Measurements from ENCODE around the gene MYH15. TPM values are rescaled to one million over a fixed set of nuclear protein-coding genes. Genes with fewer than 3 reads are reported as not detected.

MYH15 gene
- total RNA-seq, 4 donors from 2014 or later, result 0.08 to 0.11 (median 0.10) TPM; not detected in 1

- intact Hi-C loops (cut with DNase I), result no loop called here
- WGBS, 2 donors, result 60 to 66% methylated on average over 3 of the region's 3 CpGs
- no peaks in the 10 kb centered on the region for H3K27me3 ChIP-seq
- TF ChIP-seq, protein P1, sequence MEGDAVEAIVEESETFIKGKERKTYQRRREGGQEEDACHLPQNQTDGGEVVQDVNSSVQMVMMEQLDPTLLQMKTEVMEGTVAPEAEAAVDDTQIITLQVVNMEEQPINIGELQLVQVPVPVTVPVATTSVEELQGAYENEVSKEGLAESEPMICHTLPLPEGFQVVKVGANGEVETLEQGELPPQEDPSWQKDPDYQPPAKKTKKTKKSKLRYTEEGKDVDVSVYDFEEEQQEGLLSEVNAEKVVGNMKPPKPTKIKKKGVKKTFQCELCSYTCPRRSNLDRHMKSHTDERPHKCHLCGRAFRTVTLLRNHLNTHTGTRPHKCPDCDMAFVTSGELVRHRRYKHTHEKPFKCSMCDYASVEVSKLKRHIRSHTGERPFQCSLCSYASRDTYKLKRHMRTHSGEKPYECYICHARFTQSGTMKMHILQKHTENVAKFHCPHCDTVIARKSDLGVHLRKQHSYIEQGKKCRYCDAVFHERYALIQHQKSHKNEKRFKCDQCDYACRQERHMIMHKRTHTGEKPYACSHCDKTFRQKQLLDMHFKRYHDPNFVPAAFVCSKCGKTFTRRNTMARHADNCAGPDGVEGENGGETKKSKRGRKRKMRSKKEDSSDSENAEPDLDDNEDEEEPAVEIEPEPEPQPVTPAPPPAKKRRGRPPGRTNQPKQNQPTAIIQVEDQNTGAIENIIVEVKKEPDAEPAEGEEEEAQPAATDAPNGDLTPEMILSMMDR (IDR thresholded peaks at IDR 0.05), result no peak
- no peak for TF ChIP-seq POLR2A (IDR thresholded peaks at IDR 0.05)
- H3K27ac ChIP-seq, result no peak overlapping the region
- no peak for DNase-seq
- no peaks in the 10 kb centered on the region for H3K36me3 ChIP-seq
- H3K4me1 ChIP-seq, result no peaks in the 10 kb centered on the region
- no peaks in the 10 kb centered on the region for H3K9me3 ChIP-seq
- H3K4me3 ChIP-seq (replicated peaks in 1 of 3), result no peak overlapping the region
These were observed 3.6 kb upstream of the MYH15 start for GRCh38 chr3:108513961-108514360.

DNA sequence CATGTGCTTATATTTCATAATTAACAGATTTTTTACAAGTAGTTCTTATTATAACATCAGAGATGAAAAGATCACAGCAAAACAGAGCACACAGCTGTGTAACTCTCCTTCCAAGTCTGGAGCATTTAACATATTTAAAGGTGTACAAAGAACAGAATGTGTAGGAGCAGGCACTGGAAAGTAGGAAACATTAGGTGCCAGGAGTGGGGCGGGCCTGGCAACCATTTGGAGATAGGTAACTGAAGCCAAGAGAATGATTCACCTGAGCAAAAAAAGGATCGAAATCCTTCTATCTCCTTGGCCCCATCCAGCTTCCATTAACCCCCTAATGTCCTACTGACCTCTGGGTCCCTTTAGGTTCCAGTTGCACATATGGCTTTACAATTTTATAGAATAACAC, 2.3 kb upstream of the MYH15 start:
- Histone ChIP-seq H3K36me3 (no peaks in the 10 kb centered on the region), H3K9me3 (no peaks in the 10 kb centered on the region), H3K27ac (no peak overlapping the region), H3K4me1 (no peaks in the 10 kb centered on the region), H3K27me3 (no peaks in the 10 kb centered on the region), H3K4me3 (replicated peaks in 1 of 3) (no peak overlapping the region)
- TF ChIP-seq, protein P1 (IDR thresholded peaks at IDR 0.05), result no peak
- no peak for TF ChIP-seq POLR2A (IDR thresholded peaks at IDR 0.05)
- 69 to 86% methylated on average over 2 of the region's 2 CpGs for WGBS, 2 donors
- intact Hi-C loops (cut with DNase I), result no loop called here
- no peak for DNase-seq

DNA sequence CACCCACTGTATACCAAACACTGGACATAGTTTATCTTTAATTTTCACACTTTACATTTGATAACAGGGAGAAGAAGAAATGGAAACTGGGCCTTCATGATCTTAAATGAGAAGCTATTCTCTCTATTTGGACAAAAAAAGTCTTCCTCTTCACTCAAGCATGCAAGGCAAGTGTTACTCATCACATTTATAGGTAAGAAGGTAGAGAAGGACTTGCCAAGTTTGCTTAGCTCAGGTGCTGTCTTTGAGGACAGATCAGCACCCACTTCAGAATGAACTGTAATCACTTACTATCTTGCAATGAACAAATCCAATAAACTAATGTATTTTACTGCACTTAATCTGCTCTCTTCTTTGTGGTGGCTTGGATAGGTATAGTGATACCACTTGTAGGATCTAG, 1.1 kb upstream of the MYH15 start:
- Histone ChIP-seq H3K9me3 (no peaks in the 10 kb centered on the region), H3K4me3 (replicated peaks in 1 of 3) (no peak overlapping the region), H3K27ac (no peak overlapping the region), H3K27me3 (no peaks in the 10 kb centered on the region), H3K36me3 (no peaks in the 10 kb centered on the region), H3K4me1 (no peaks in the 10 kb centered on the region)
- no peak for DNase-seq
- TF ChIP-seq POLR2A (IDR thresholded peaks at IDR 0.05), result no peak
- TF ChIP-seq, protein P1 (IDR thresholded peaks at IDR 0.05), result no peak
- intact Hi-C loops (cut with DNase I), result no loop called here

DNA sequence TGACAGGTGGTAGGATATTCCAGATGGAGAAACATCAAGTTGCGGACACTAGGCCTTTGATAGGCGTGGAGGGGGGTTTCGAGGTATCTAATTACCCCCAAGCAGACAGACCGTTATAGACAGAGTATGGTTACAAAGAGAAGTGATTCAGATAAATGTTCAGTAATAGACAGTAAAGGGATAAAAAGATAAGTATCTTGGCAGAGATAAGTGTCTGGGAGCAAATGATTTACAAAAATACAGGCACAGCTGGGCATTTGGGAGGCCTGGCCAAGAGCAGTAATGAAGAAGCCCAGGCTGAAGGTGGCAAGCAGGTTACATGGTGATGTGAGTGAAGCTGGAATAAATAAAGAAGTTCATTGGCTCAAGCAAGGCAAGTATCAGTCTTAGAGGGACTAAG, 659 bp upstream of the MYH15 start:
- no peak for DNase-seq
- WGBS, 2 donors, result 97 to 98% methylated on average over 4 of the region's 4 CpGs
- Histone ChIP-seq H3K36me3 (no peaks in the 10 kb centered on the region), H3K9me3 (no peaks in the 10 kb centered on the region), H3K4me1 (no peaks in the 10 kb centered on the region), H3K4me3 (replicated peaks in 1 of 3) (no peak overlapping the region), H3K27me3 (no peaks in the 10 kb centered on the region), H3K27ac (no peak overlapping the region)
- TF ChIP-seq POLR2A (IDR thresholded peaks at IDR 0.05), result no peak
- TF ChIP-seq, protein P1 (IDR thresholded peaks at IDR 0.05), result no peak
- intact Hi-C loops (cut with DNase I), result no loop called here

GRCh38 chr3:108509871-108510270, 525 bp downstream of the MYH15 start:
- H3K4me3 ChIP-seq (replicated peaks in 1 of 3), result no peak overlapping the region
- WGBS, 2 donors, result 43 to 80% methylated on average over 2 of the region's 2 CpGs
- H3K27ac ChIP-seq, result no peak overlapping the region
- no peak for DNase-seq
- intact Hi-C loops (cut with DNase I), result no loop called here
- H3K27me3 ChIP-seq, result no peaks in the 10 kb centered on the region
- H3K36me3 ChIP-seq, result no peaks in the 10 kb centered on the region
- H3K9me3 ChIP-seq, result no peaks in the 10 kb centered on the region
- TF ChIP-seq POLR2A (IDR thresholded peaks at IDR 0.05), result no peak
- TF ChIP-seq, protein P1 (IDR thresholded peaks at IDR 0.05), result no peak
- no peaks in the 10 kb centered on the region for H3K4me1 ChIP-seq

Data from thyroid gland (tissue), 4 donors.